ENCODE results near the gene SLC39A11. TPM values are rescaled to one million over a fixed set of nuclear protein-coding genes. Genes with fewer than 3 reads are reported as not detected.

Gene SLC39A11
- total RNA-seq, 1 donor from 2014 or later, result 5.5 TPM

DNA sequence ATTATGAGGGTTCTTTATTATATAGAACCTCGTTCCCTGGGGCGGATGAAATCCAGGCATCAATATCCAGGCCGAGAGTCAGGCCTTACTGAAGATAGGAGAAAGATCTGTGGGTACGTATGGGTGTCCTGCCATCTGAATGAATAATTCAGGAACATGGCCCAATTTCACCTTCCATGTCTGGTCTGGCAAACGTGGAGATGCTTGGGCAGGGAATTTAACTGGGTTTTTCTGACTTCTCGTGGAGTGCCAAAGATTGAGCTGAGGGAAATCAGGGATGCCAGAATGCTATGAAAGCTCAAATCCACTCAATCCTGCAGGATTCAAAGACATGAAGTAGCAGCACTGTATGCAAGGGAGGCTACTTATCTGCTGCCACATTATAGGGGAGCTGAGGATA lies 302.8 kb downstream of the SLC39A11 start:
- Mint-ChIP-seq H3K27me3 (ENCODE audit: insufficient read depth, low read depth) (no peaks in the 10 kb centered on the region), H3K4me3 (no peak overlapping the region), H3K36me3 (peaks cover 8% of the 10 kb centered on the region), H3K4me1 (peaks cover 12% of the 10 kb centered on the region), H3K9me3 (peaks cover 32% of the 10 kb centered on the region), H3K27ac (no peak overlapping the region)
- H3K79me2 ChIP-seq (ENCODE audit: low read depth), result no peaks in the 10 kb centered on the region
- no peaks in the 10 kb centered on the region for H3K9me3 ChIP-seq (ENCODE audit: low read depth)
- TF ChIP-seq EZH2phosphoT487 (IDR thresholded peaks at IDR 0.05) (no peak), EZH2 (IDR thresholded peaks at IDR 0.05) (no peak)
- TF ChIP-seq, protein P1, sequence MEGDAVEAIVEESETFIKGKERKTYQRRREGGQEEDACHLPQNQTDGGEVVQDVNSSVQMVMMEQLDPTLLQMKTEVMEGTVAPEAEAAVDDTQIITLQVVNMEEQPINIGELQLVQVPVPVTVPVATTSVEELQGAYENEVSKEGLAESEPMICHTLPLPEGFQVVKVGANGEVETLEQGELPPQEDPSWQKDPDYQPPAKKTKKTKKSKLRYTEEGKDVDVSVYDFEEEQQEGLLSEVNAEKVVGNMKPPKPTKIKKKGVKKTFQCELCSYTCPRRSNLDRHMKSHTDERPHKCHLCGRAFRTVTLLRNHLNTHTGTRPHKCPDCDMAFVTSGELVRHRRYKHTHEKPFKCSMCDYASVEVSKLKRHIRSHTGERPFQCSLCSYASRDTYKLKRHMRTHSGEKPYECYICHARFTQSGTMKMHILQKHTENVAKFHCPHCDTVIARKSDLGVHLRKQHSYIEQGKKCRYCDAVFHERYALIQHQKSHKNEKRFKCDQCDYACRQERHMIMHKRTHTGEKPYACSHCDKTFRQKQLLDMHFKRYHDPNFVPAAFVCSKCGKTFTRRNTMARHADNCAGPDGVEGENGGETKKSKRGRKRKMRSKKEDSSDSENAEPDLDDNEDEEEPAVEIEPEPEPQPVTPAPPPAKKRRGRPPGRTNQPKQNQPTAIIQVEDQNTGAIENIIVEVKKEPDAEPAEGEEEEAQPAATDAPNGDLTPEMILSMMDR (IDR thresholded peaks at IDR 0.05), result no peak
- no peak for DNase-seq (ENCODE audit: low spot score)
- no peak overlapping the region for H2AFZ ChIP-seq (replicated peaks)
- peaks cover 2% of the 10 kb centered on the region for H3K4me1 ChIP-seq
- no peak overlapping the region for H3K9ac ChIP-seq
- H3F3A ChIP-seq (ENCODE audit: low read depth), result no peaks in the 10 kb centered on the region
- H3K27ac ChIP-seq, result no peak overlapping the region
- H3K4me2 ChIP-seq, result no peak overlapping the region
- H3K27me3 ChIP-seq, result no peaks in the 10 kb centered on the region
- H3K4me3 ChIP-seq, result no peak overlapping the region
- H3K36me3 ChIP-seq, result no peaks in the 10 kb centered on the region
- no peaks in the 10 kb centered on the region for H4K20me1 ChIP-seq (ENCODE audit: low read depth)

DNA sequence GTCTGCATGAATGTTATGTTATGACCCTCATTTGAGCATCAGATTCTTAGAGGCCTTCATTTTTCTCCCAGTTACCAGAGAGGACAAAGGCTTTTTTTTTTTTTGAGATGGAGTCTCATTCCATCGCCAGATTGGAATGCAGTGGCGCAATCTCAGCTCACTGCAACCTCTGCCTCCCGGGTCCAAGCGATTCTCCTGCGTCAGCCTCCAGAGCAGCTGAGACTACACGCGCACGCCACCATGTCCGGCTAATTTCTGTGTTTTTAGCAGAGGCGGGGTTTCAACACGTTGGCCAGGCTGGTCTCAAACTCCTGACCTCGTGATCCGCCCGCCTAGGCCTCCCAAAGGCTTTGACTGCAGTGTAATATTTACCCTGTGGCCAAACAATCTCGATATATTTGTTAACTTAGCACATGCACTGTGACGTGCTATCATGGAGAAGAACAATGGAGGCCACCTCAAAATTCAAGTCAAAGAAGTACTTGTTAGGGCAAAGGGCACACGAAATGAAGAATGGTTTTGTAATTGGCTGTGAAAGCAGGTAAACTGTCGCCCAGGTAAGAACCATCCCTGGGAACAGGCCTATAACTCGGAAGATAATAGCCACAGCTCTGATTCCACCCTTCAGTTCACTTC lies 303.4 kb downstream of the SLC39A11 start:
- no peak for DNase-seq (ENCODE audit: low spot score)
- Mint-ChIP-seq H3K27me3 (ENCODE audit: insufficient read depth, low read depth) (no peaks in the 10 kb centered on the region), H3K4me3 (no peak overlapping the region), H3K36me3 (peaks cover 8% of the 10 kb centered on the region), H3K27ac (no peak overlapping the region), H3K4me1 (peaks cover 12% of the 10 kb centered on the region), H3K9me3 (peaks cover 28% of the 10 kb centered on the region)
- Histone ChIP-seq H4K20me1 (ENCODE audit: low read depth) (no peaks in the 10 kb centered on the region), H3K79me2 (ENCODE audit: low read depth) (no peaks in the 10 kb centered on the region), H3K9me3 (ENCODE audit: low read depth) (no peaks in the 10 kb centered on the region), H3K4me3 (no peak overlapping the region), H3K4me1 (peaks cover 2% of the 10 kb centered on the region), H3K36me3 (no peaks in the 10 kb centered on the region), H3K27me3 (no peaks in the 10 kb centered on the region), H3F3A (ENCODE audit: low read depth) (no peaks in the 10 kb centered on the region), H3K4me2 (no peak overlapping the region), H3K27ac (no peak overlapping the region), H3K9ac (no peak overlapping the region), H2AFZ (replicated peaks) (no peak overlapping the region)
- TF ChIP-seq EZH2 (IDR thresholded peaks at IDR 0.05) (no peak), EZH2phosphoT487 (IDR thresholded peaks at IDR 0.05) (no peak)
- TF ChIP-seq, protein P1 (IDR thresholded peaks at IDR 0.05), result no peak

DNA sequence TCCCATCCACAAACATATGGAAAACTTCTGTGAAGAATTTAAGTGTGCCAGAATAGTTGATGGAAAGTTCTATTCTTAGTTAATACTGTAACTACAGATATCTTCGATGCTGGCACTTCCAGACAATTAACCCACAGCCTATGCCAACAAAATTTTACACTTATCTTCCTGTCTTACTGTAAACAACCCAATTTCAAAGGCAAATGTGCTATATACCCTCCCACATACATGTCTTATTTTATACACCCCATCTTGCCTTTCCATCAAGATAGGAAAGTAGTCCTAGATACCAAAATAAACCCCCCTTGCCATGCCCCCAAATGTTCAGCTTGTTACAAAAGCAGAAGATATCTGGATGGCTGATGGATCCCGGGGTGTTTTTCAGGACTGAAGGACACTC lies 306.3 kb downstream of the SLC39A11 start:
- Histone ChIP-seq H3K4me3 (no peak overlapping the region), H4K20me1 (ENCODE audit: low read depth) (no peaks in the 10 kb centered on the region), H3K4me1 (peaks cover 2% of the 10 kb centered on the region), H3F3A (ENCODE audit: low read depth) (no peaks in the 10 kb centered on the region), H3K79me2 (ENCODE audit: low read depth) (no peaks in the 10 kb centered on the region), H3K9me3 (ENCODE audit: low read depth) (no peaks in the 10 kb centered on the region), H3K27ac (no peak overlapping the region), H3K27me3 (no peaks in the 10 kb centered on the region), H3K36me3 (no peaks in the 10 kb centered on the region), H2AFZ (replicated peaks) (no peak overlapping the region), H3K9ac (no peak overlapping the region), H3K4me2 (no peak overlapping the region)
- DNase-seq (ENCODE audit: low spot score), result no peak
- no peak overlapping the region for H3K27ac Mint-ChIP-seq
- H3K27me3 Mint-ChIP-seq (ENCODE audit: insufficient read depth, low read depth), result peaks cover 4% of the 10 kb centered on the region
- H3K4me1 Mint-ChIP-seq, result peaks cover 17% of the 10 kb centered on the region
- no peak for TF ChIP-seq EZH2phosphoT487 (IDR thresholded peaks at IDR 0.05)
- TF ChIP-seq, protein P1 (IDR thresholded peaks at IDR 0.05), result no peak
- no peak for TF ChIP-seq EZH2 (IDR thresholded peaks at IDR 0.05)
- H3K36me3 Mint-ChIP-seq, result peaks cover 3% of the 10 kb centered on the region
- no peak overlapping the region for H3K4me3 Mint-ChIP-seq
- H3K9me3 Mint-ChIP-seq, result peaks cover 7% of the 10 kb centered on the region
